H1 (cell line): ENCODE measurements around the gene GRP. TPM values are rescaled to one million over a fixed set of nuclear protein-coding genes. Genes with fewer than 3 reads are reported as not detected.

ENCODE experiments used
- SUZ12 ChIP-seq: fragments of 200-600 bp; sonication (generic); IDR thresholded peaks from 2 replicates; pipeline ENCODE4 v1.6.1; 2012; ENCODE audit warnings: mild to moderate bottlenecking, inconsistent platforms, low read length, moderate library complexity, mixed read lengths
- ZNF274 ChIP-seq: IDR thresholded peaks from 2 replicates; pipeline ENCODE4 v1.7.0; 2012; ENCODE audit warnings: low read length, borderline replicate concordance; ENCODE audit errors: extremely low read depth
- polyA plus RNA-seq, 7 experiments: library from polyadenylated mRNA; depleted of rRNA in 3 of 7; stranded (reverse) in 5 of 7; unstranded in 2 of 7; fragments of >200 nt in 5 of 7; fragments of 200-250 nt in 2 of 7; gene quantifications; 1 replicate in 5 of 7; 2 replicates in 1 of 7; 4 replicates in 1 of 7; pipeline versions ENCODE4 v1.2.1 to v1.2.3, GENCODE V29; 2011 to 2013; ENCODE audit warnings: missing spikeins in 2 of 7, mixed read lengths in 2 of 7
- total RNA-seq: library from RNA; stranded (reverse); fragmentation: NEBNext Ultra II Directional; extraction: Animal tissue kit (Norgen Biotek cat#: 25700); gene quantifications from 2 replicates; pipeline ENCODE4 v1.2.1, GENCODE V29; 2021

The GRP gene
- total and polyA plus RNA-seq, 2 of the 8 experiments (the other 6 are each of a cell fraction or from before 2014, with no cell fraction given), result not detected

DNA sequence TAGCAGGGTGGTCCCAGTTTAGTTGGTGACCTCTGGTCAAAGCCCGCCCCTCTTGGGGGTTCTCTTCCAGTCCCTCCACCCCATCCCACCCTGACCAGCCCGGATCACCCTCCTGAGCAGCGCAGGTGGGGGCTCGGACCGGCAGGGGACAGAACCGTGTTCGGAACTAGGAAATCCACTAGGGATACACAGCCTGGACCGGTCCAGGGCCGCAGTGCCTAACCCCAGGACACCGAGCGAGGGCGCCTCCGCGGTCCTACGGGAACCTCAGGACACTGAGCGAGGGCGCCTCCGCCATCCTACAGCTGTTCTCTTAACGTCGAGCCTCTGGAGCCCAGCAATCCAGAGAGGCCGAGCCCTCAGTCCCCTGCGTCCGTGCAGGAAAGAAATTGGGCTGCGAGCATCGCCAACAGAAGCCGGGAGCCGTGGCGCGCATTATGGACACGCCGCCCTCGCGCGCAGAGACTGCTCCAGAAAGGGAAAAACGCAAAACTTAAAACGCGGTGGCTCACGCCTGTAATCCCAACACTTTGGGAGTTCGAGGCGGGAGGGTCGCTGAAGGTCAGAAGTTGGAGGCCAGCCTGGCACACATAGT lies 44.8 kb downstream of the GRP start (continued):
- no peak for TF ChIP-seq ZNF274
- TF ChIP-seq SUZ12, result peak; percentile 92
